HCT116 (cell line): ENCODE data around the gene GEN1. TPM values are rescaled to one million over a fixed set of nuclear protein-coding genes. Genes with fewer than 3 reads are reported as not detected.

ENCODE experiments used
- ATAC-seq: fragments of 200-7000 bp; cut with Tn5 transposase; 2 replicates; pipeline ENCODE4 v1.9.1; 2020; ENCODE audit warnings: mild to moderate bottlenecking, moderate library complexity
- BruUV-seq: library from RNA; stranded (reverse); fragments of 400-500 nt; replicated peaks from 2 replicates; lab custom pipeline; 2021; lab: Mats Ljungman, UMichigan
- CTCF ChIA-PET: fragments of 300-600 bp; sonication (Branson Sonifier 250); formaldehyde crosslinking; loops from one replicate; lab custom pipeline; 2021; ENCODE audit warnings: antibody characterized with exemption; lab: Charles Lee
- POLR2A ChIA-PET: fragments of 300-600, 350-600 bp; sonication (Branson Sonifier 250); formaldehyde crosslinking; loops from one replicate; lab custom pipeline; 2021; ENCODE audit warnings: antibody characterized with exemption; lab: Charles Lee
- RAD21 ChIA-PET, 2 experiments: fragments of 300-600 bp; sonication (Branson Sonifier 250); formaldehyde crosslinking; loops; one replicate each; lab custom pipeline; 2023; ENCODE audit warnings: low total read pairs in 2 of 2; ENCODE audit not compliant: uncharacterized antibody in 2 of 2, unreplicated experiment in 2 of 2, low non-redundant PET in 1 of 2; lab: Charles Lee
- DNase-seq: peaks from one replicate; pipeline ENCODE4 v3.0.0-alpha.2; 2010; ENCODE audit warnings: low read depth, low spot score
- H2AFZ ChIP-seq: fragments of 200-600 bp; shearing (Covaris generic), sonication (generic); 2 replicates; pipeline ENCODE4 v1.6.1; 2017; ENCODE audit warnings: low read depth, mixed run types, mixed read lengths, antibody characterized with exemption, low read length; ENCODE audit not compliant: poor library complexity, severe bottlenecking
- H3K27ac ChIP-seq: 2 replicates; pipeline ENCODE4 v1.5.1; 2012; ENCODE audit warnings: low read depth, low read length
- H3K27me3 ChIP-seq: fragments of 200-600 bp; sonication (generic); 2 replicates; pipeline ENCODE4 v1.6.1; 2016; ENCODE audit warnings: mixed run types, low read length, mixed read lengths; ENCODE audit not compliant: insufficient read depth
- H3K36me3 ChIP-seq, 2 experiments: fragments of 200-500 bp in 1 of 2; fragments of 200-600 bp in 1 of 2; sonication (Bioruptor generic) in 1 of 2; sonication (generic) in 1 of 2; 2 replicates each; pipeline versions ENCODE4 v1.5.1 to v1.6.1; 2014 to 2016; ENCODE audit warnings: low read length in 2 of 2, inconsistent platforms in 1 of 2, mixed read lengths in 1 of 2, mixed run types in 1 of 2; ENCODE audit not compliant: insufficient read depth in 2 of 2, control insufficient read depth in 1 of 2
- H3K4me1 ChIP-seq, 2 experiments: fragments of 200-600 bp in 1 of 2; sonication (generic) in 1 of 2; 2 replicates each; pipeline versions ENCODE4 v1.5.1 to v1.6.1; 2012 to 2017; ENCODE audit warnings: low read length in 2 of 2, inconsistent platforms in 1 of 2, mild to moderate bottlenecking in 1 of 2, mixed read lengths in 1 of 2, mixed run types in 1 of 2, moderate library complexity in 1 of 2; ENCODE audit not compliant: insufficient read depth in 2 of 2, control insufficient read depth in 1 of 2
- H3K4me2 ChIP-seq: fragments of 200-600 bp; sonication (generic); 2 replicates; pipeline ENCODE4 v1.6.1; 2017; ENCODE audit warnings: mixed run types, low read length, mixed read lengths
- H3K4me3 ChIP-seq, 2 experiments: fragments of 200-600 bp in 1 of 2; sonication (generic) in 1 of 2; replicated peaks in 1 of 2; 2 replicates each; pipeline ENCODE4 v1.5.1; 2011 to 2016; ENCODE audit warnings: low read length in 2 of 2, control low read depth in 1 of 2, low read depth in 1 of 2, mild to moderate bottlenecking in 1 of 2, mixed read lengths in 1 of 2, mixed run types in 1 of 2
- H3K79me2 ChIP-seq: fragments of 200-600 bp; sonication (generic); 2 replicates; pipeline ENCODE4 v1.6.1; 2017; ENCODE audit warnings: mild to moderate bottlenecking, mixed run types, low read length, moderate library complexity, mixed read lengths; ENCODE audit not compliant: insufficient read depth
- H3K9ac ChIP-seq: fragments of 200-600 bp; sonication (generic); 2 replicates; pipeline ENCODE4 v1.6.1; 2016; ENCODE audit warnings: low read length, mixed read lengths
- H3K9me2 ChIP-seq: fragments of 200-600 bp; sonication (generic), shearing (Covaris generic); 2 replicates; pipeline ENCODE4 v1.6.1; 2017; ENCODE audit warnings: mixed run types, mild to moderate bottlenecking, moderate library complexity; ENCODE audit not compliant: insufficient read depth
- H3K9me3 ChIP-seq, 2 experiments: fragments of 200-500 bp in 1 of 2; fragments of 200-600 bp in 1 of 2; sonication (Bioruptor generic) in 1 of 2; sonication (generic) in 1 of 2; 2 replicates each; pipeline ENCODE4 v1.6.1; 2014 to 2017; ENCODE audit warnings: low read length in 2 of 2, mixed read lengths in 2 of 2, inconsistent platforms in 1 of 2, low read depth in 1 of 2, mild to moderate bottlenecking in 1 of 2, mixed run types in 1 of 2, moderate library complexity in 1 of 2; ENCODE audit not compliant: control insufficient read depth in 1 of 2, insufficient read depth in 1 of 2
- H4K20me1 ChIP-seq: fragments of 200-600 bp; sonication (generic), shearing (Covaris generic); 2 replicates; pipeline ENCODE4 v1.6.1; 2017; ENCODE audit warnings: mixed run types, mild to moderate bottlenecking, moderate library complexity; ENCODE audit not compliant: insufficient read depth
- CBX3 ChIP-seq: IDR thresholded peaks from 2 replicates; pipeline ENCODE4 v1.6.1; 2012; ENCODE audit warnings: low read depth
- CEBPB ChIP-seq: IDR thresholded peaks from 2 replicates; pipeline ENCODE4 v1.6.1; 2012; ENCODE audit warnings: low read depth
- EZH2phosphoT487 ChIP-seq: fragments of 200-600 bp; IDR thresholded peaks from 2 replicates; pipeline ENCODE4 v1.6.1; 2018; ENCODE audit warnings: antibody characterized with exemption, borderline replicate concordance
- FOSL1 ChIP-seq: IDR thresholded peaks from 2 replicates; pipeline ENCODE4 v1.6.1; 2012; ENCODE audit warnings: low read depth
- JUND ChIP-seq: IDR thresholded peaks from 2 replicates; pipeline ENCODE4 v1.6.1; 2012
- POLR2A ChIP-seq: IDR thresholded peaks from 2 replicates; pipeline ENCODE4 v1.7.0; 2011; ENCODE audit warnings: borderline replicate concordance; ENCODE audit not compliant: insufficient read depth, insufficient read length; ENCODE audit errors: extremely low read depth
- POLR2AphosphoS5 ChIP-seq: IDR thresholded peaks from 2 replicates; pipeline ENCODE4 v1.6.1; 2011; ENCODE audit warnings: mild to moderate bottlenecking, low read depth, low read length, moderate library complexity
- RAD21 ChIP-seq: IDR thresholded peaks from 2 replicates; pipeline ENCODE4 v1.6.1; 2012; ENCODE audit warnings: low read depth, mild to moderate bottlenecking
- SIN3A ChIP-seq: IDR thresholded peaks from 2 replicates; pipeline ENCODE4 v1.6.1; 2012; ENCODE audit warnings: low read depth
- SP1 ChIP-seq: IDR thresholded peaks from 2 replicates; pipeline ENCODE4 v1.6.1; 2012; ENCODE audit warnings: low read depth
- SRF ChIP-seq: IDR thresholded peaks from 2 replicates; pipeline ENCODE4 v1.6.1; 2012; ENCODE audit warnings: low read depth
- TCF7L2 ChIP-seq: IDR thresholded peaks from 2 replicates; pipeline ENCODE4 v1.7.0; 2011; ENCODE audit warnings: borderline replicate concordance, inconsistent platforms; ENCODE audit not compliant: insufficient read depth, insufficient read length; ENCODE audit errors: extremely low read depth
- YY1 ChIP-seq: IDR thresholded peaks from 2 replicates; pipeline ENCODE4 v1.6.1; 2011; ENCODE audit warnings: low read length, low read depth, moderate library complexity, mild to moderate bottlenecking; ENCODE audit not compliant: insufficient replicate concordance; ENCODE audit errors: extremely low read depth
- ZFX ChIP-seq: fragments of 450-650 bp; IDR thresholded peaks from 2 replicates; pipeline ENCODE4 v1.6.1; 2017
- ZNF274 ChIP-seq: fragments of 200-500 bp; sonication (Bioruptor generic); IDR thresholded peaks from 2 replicates; pipeline ENCODE4 v1.6.1; 2014; ENCODE audit warnings: mild to moderate bottlenecking, low read depth, low read length, inconsistent platforms
- intact Hi-C: fragments of 100-400 bp; cut with micrococcal nuclease; formaldehyde crosslinking; loops from 2 replicates; pipeline ENCODE4 v1.10.0; 2022
- total RNA-seq: library from RNA; stranded (reverse); gene quantifications from one replicate; pipeline ENCODE4 v1.2.1, GENCODE V29; 2021; ENCODE audit not compliant: unreplicated experiment
- TF ChIP-seq, protein P1 (sequence below): IDR thresholded peaks from 2 replicates; pipeline ENCODE4 v1.6.1; 2011; ENCODE audit warnings: mild to moderate bottlenecking, low read length, moderate library complexity; ENCODE audit not compliant: insufficient replicate concordance; ENCODE audit errors: extremely low read depth
- TF ChIP-seq, protein P2 (sequence below), 3 experiments: fragments of 200-600 bp in 1 of 3; sonication (generic) in 1 of 3; IDR thresholded peaks in 2 of 3; conservative IDR thresholded peaks in 1 of 3; 2 replicates each; pipeline ENCODE4 v1.5.1; 2012 to 2017; ENCODE audit warnings: low read depth in 2 of 3, low read length in 2 of 3, antibody characterized with exemption in 1 of 3, borderline replicate concordance in 1 of 3, control low read depth in 1 of 3, mild to moderate bottlenecking in 1 of 3, mixed read lengths in 1 of 3, mixed run types in 1 of 3, moderate library complexity in 1 of 3; ENCODE audit not compliant: insufficient read depth in 1 of 3
- TF ChIP-seq, protein P3 (sequence below): IDR thresholded peaks from 2 replicates; pipeline ENCODE4 v1.6.1; 2012

GEN1 gene
- total RNA-seq, 1 experiment from 2014 or later = 19.7 TPM

DNA sequence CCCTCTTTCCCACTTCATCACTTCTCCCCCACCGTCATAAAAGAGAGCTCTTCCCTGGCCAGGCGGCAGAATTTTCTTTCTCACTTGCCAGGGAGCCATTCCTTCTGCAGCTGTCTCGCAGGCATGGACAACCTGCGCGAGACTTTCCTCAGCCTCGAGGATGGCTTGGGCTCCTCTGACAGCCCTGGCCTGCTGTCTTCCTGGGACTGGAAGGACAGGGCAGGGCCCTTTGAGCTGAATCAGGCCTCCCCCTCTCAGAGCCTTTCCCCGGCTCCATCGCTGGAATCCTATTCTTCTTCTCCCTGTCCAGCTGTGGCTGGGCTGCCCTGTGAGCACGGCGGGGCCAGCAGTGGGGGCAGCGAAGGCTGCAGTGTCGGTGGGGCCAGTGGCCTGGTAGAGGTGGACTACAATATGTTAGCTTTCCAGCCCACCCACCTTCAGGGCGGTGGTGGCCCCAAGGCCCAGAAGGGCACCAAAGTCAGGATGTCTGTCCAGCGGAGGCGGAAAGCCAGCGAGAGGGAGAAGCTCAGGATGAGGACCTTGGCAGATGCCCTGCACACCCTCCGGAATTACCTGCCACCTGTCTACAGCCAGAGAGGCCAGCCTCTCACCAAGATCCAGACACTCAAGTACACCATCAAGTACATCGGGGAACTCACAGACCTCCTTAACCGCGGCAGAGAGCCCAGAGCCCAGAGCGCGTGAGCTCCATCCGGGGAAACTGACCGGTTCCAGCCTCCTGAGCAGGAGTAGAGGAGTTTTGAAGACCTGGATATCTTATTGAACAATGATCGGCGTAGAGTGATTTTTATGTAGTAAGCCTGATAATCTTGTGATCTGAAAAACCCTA is 62.7 kb downstream of the GEN1 start, which contains the start of gene MSGN1:
Gene MSGN1, plus strand, starts transcription at position 65 of the 850 bp plus-strand sequence. Its CDS starts 59 bp downstream, at position 124.
- DNase-seq (no peak), ATAC-seq (no peak)
- CTCF ChIA-PET = no interaction called here
- Histone ChIP-seq H3K79me2 (no peaks in the 10 kb centered on the region), H4K20me1 (no peaks in the 10 kb centered on the region), H3K9ac (no peak within 1 kb of the TSS), H3K4me2 (no peak within 1 kb of the TSS), H3K27ac (no peak within 1 kb of the TSS), H3K4me3 (no peak within 1 kb of the TSS), H3K27me3 (0 out of 2 replicates have a peak, but pooled peaks cover 1% of the 10 kb centered on the region), H3K4me1 (peaks cover 0 to 5% of the 10 kb centered on the region in 2 experiments; a peak in 1 of 4 replicates)
- TF ChIP-seq SIN3A = no peak
- TF ChIP-seq, protein P1, sequence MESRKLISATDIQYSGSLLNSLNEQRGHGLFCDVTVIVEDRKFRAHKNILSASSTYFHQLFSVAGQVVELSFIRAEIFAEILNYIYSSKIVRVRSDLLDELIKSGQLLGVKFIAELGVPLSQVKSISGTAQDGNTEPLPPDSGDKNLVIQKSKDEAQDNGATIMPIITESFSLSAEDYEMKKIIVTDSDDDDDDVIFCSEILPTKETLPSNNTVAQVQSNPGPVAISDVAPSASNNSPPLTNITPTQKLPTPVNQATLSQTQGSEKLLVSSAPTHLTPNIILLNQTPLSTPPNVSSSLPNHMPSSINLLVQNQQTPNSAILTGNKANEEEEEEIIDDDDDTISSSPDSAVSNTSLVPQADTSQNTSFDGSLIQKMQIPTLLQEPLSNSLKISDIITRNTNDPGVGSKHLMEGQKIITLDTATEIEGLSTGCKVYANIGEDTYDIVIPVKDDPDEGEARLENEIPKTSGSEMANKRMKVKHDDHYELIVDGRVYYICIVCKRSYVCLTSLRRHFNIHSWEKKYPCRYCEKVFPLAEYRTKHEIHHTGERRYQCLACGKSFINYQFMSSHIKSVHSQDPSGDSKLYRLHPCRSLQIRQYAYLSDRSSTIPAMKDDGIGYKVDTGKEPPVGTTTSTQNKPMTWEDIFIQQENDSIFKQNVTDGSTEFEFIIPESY = no peak
- no peak for TF ChIP-seq ZFX
- TF ChIP-seq EZH2phosphoT487 = no peak
- no peak for TF ChIP-seq RAD21
- no peak for TF ChIP-seq SRF
- TF ChIP-seq, protein P2, sequence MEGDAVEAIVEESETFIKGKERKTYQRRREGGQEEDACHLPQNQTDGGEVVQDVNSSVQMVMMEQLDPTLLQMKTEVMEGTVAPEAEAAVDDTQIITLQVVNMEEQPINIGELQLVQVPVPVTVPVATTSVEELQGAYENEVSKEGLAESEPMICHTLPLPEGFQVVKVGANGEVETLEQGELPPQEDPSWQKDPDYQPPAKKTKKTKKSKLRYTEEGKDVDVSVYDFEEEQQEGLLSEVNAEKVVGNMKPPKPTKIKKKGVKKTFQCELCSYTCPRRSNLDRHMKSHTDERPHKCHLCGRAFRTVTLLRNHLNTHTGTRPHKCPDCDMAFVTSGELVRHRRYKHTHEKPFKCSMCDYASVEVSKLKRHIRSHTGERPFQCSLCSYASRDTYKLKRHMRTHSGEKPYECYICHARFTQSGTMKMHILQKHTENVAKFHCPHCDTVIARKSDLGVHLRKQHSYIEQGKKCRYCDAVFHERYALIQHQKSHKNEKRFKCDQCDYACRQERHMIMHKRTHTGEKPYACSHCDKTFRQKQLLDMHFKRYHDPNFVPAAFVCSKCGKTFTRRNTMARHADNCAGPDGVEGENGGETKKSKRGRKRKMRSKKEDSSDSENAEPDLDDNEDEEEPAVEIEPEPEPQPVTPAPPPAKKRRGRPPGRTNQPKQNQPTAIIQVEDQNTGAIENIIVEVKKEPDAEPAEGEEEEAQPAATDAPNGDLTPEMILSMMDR (IDR thresholded peaks at IDR 0.05 in 2 of 3, conservative IDR thresholded peaks at IDR 0.05 in 1 of 3; ENCODE audit: borderline replicate concordance in 1 of 3, insufficient read depth in 1 of 3, low read depth in 2 of 3, low read length in 2 of 3) = no peak
- TF ChIP-seq JUND = no peak
- no peak for TF ChIP-seq TCF7L2
- no peak for TF ChIP-seq POLR2A
- no peak for TF ChIP-seq SP1
- no peak for TF ChIP-seq YY1
- TF ChIP-seq CEBPB = no peak
- no peak for TF ChIP-seq CBX3
- no peak for TF ChIP-seq FOSL1
- TF ChIP-seq POLR2AphosphoS5 = no peak
- TF ChIP-seq, protein P3, sequence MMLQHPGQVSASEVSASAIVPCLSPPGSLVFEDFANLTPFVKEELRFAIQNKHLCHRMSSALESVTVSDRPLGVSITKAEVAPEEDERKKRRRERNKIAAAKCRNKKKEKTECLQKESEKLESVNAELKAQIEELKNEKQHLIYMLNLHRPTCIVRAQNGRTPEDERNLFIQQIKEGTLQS = no peak
- TF ChIP-seq ZNF274 = no peak
- TF ChIP-seq, all 23 proteins: peak for 0
- intact Hi-C loops = no loop called here
- Histone ChIP-seq H2AFZ (peak within 1 kb of the TSS; percentile 33), H3K9me2 (no peaks in the 10 kb centered on the region), H3K36me3 (no peaks in the 10 kb centered on the region), H3K9me3 (no peaks in the 10 kb centered on the region)
- POLR2A ChIA-PET = no interaction called here
- RAD21 ChIA-PET = no interaction called here
- BruUV-seq = no TSS peak
